SK-N-MC (cell line): ENCODE measurements around the gene SLC25A36.

Experiments
- EZH2 ChIP-seq: fragments of 200-600 bp; sonication (generic); IDR thresholded peaks from one replicate; pipeline ENCODE4 v1.6.1; 2017; ENCODE audit warnings: antibody characterized with exemption
- FOXP2 ChIP-seq: optimal IDR thresholded peaks from 2 replicates; pipeline ENCODE3; 2011; ENCODE audit warnings: mild to moderate bottlenecking, moderate library complexity; ENCODE audit not compliant: insufficient read depth; ENCODE audit errors: extremely low read length, control extremely low read depth
- POLR2AphosphoS5 ChIP-seq: IDR thresholded peaks from 2 replicates; pipeline ENCODE4 v1.6.1; 2012; ENCODE audit warnings: mild to moderate bottlenecking, low read depth, low read length, borderline replicate concordance

- TF ChIP-seq EZH2 (no peak), POLR2AphosphoS5 (no peak), FOXP2 (no peak)
These were observed 12.2 kb upstream of the SLC25A36 start for GRCh38 chr3:140929446-140929845.
